NCI-H1092 (cell line): ENCODE results near the gene KPNA4.

Source experiments
- DNase-seq: peaks from one replicate; lab custom pipeline; 2025; lab: John Stamatoyannopoulos, UW

The KPNA4 gene

DNA sequence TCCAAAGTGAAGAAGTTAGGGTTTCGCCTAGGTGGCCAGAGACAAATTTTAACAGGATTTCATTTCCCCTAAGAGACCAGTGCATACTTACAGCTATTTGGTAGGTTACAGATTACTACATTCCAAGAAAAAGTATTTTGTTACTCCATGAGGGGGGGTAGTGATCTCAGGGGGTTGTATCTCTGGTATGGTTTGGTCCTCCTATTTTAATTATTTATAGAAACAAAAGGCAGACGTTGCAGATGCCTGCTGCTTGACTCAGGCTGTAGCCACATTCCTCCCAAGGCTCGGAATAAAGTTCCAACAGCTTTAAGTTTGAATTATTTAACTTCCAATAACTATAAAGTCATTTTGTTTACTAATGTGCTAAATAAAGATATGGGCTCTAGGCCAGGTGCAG is 114.5 kb downstream of the KPNA4 start:
- DNase-seq: no peak

DNA sequence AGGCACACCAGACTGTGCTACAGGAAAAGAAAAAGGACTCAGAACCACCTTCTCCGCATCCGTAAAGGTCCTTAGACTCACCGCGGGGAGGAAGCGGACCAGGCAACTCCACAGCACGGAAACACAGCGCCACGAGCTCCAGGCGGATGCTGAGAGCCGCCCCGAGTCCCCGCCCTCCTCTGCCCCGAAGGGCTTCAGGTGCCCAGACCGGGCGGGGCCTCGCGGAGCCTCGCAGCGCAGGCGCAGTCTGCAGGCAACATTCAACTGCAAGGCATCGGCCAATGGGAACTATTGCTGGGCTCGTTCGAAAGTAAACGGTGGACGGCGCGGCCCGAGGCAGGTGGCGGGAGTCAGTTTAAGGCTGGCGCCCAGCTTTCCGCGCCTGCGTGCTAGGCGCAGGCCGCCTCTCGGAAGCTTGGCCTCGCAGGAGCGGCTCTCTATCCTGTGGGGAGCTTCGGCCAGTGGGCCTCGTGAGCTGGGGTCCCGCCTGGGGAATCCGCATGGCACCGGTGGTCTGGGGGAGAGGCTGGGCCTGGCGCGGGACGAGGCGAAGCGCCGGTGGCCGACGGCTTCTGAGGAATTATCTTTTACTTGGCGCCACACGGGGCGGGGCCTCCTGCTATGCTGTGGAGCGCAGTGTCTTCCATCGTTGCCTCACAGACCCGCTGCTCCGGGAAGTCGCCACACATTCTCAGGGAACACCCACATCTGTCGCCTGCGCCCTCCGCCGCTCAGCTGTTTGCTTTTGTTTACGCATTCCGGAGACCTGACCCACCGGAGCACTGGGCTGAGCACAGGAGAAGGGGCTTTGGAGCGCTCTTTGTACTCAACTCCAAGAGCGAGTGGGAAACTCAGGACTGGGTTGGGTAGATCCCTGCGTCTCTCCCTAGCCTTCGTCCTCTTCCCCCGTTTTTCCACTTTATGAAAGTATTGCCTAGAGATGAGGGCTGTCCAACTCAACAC is 115.5 kb downstream of the KPNA4 start, which contains the start of gene TRIM59:
Gene TRIM59, minus strand, starts transcription at position 151 of the 963 bp plus-strand sequence. CDS start 10,603 bp downstream, outside the sequence.
- peak; percentile 34 for DNase-seq

DNA sequence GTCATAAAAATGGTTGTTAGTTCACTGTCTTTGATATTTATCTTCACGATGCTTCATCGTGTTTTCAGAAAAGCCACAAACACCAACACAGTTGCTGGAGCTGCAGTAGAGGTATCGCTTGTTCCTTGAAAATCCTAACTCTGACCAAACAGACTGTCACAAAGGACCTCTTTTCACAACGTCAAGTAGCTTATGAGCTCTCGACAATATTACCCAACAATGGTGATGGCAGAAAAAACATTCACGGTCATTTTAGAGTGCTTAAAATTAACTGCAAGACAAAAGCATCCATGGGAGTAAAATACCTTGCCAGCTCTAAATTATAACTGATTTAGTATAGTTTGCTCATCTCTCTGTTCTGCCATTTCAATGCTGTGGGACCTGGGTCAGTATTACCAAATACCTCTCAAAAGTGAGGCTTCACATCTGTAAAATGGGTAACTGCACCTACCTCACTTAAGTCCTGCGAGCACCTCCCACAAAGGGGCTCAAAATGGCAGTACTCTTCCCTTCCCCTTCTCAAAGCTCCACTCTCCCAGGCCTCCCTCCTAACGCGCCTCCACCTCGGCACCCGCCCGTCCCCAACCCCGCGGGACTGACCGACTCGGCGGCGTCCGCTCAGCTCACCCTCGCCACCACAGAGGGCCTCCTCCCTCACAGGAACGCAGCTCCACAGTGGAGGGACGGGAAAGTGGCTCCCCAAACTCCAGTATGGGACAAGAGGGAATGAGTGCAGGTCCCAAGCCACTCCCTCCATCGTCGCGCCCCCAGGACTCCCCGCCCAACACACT is 116.3 kb downstream of the KPNA4 start:
- DNase-seq: no peak

DNA sequence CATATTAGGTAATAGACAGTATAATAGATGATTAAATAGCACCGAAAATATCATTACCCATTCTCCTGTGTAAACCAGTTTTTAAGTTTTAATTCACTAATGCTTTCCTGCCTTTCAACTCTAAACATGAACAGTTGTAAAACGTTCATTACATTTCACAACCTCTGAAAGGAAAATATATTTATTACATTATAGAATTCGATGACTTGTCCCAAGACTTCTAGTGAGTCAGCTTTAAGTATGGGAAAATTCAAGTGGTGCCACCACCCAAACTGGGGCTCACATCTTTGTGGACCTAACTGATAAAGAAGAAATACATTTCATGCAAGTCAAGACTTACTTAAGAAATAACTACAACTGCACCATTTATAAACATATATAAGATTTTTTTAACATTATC is 117.8 kb downstream of the KPNA4 start:
- DNase-seq: no peak

DNA sequence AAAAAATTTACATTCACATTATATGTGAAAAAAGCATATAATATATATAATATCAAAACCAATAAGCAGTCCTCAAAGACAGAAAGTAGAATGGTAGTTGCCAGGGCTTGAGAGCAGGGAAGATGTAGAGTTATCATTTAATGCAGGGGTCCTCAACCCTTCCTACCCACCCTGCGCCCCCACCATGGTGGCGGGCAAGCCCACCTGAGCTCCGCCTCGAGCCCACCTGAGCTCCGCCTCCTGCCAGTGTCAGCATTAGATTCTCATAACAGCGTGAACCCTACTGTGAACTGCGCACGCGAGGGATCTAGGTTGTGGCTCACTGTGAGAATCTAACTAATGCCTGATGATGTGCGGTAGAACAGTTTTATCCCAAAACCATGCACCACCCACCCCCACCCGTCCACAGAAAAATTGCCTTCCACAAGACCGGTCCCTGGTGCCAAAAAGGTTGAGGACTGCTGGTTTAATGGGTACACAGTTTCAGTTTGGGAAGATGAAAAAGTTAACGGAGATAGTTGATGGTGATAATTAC is 118.8 kb downstream of the KPNA4 start:
- no peak for DNase-seq

DNA sequence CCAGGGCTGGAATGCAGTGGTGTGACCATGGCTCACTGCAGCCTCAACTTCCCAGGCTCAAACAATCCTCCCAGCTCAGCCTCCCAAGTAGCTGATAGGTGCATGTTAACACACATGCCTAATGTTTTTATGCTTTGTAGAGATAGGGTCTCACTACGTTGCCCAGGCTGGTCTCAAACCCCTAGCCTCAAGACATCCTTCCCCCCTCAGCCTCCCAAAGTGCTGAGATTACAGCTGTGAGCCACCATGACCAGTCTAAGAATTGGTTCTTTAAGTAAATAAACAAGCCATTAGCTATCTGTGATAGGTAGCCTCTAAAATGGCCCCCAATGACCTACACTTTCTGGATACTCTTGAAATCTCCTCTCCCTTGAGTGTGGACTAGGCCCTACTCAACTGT is 119.5 kb downstream of the KPNA4 start:
- no peak for DNase-seq
